ENCODE results near the gene GRWD1.

DNA sequence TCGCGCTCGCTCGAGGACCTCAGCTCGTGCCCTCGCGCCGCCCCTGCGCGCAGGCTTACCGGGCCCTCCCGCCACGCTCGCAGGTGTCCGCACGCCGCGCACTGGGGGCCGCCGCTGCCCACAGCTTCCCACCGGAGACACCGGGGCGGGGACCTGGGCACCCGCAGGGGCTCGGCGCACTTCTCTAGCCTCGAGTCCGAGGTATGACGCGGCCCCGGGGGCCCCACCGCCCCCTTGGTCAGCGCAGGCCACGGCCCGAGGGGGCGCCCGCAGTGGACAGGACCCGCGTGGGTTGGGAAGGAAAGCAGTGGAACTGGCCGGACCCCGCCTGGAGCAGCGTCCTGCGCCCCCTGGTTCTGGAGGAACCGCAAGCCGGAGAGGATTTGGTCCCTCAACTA, 2.1 kb upstream of the GRWD1 start:
- TF ChIP-seq, protein P1, sequence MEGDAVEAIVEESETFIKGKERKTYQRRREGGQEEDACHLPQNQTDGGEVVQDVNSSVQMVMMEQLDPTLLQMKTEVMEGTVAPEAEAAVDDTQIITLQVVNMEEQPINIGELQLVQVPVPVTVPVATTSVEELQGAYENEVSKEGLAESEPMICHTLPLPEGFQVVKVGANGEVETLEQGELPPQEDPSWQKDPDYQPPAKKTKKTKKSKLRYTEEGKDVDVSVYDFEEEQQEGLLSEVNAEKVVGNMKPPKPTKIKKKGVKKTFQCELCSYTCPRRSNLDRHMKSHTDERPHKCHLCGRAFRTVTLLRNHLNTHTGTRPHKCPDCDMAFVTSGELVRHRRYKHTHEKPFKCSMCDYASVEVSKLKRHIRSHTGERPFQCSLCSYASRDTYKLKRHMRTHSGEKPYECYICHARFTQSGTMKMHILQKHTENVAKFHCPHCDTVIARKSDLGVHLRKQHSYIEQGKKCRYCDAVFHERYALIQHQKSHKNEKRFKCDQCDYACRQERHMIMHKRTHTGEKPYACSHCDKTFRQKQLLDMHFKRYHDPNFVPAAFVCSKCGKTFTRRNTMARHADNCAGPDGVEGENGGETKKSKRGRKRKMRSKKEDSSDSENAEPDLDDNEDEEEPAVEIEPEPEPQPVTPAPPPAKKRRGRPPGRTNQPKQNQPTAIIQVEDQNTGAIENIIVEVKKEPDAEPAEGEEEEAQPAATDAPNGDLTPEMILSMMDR (IDR thresholded peaks at IDR 0.05; ENCODE audit: insufficient read depth, low read depth, low read length), result no peak
- TF ChIP-seq EZH2 (IDR thresholded peaks at IDR 0.05; ENCODE audit: insufficient read depth, low read length), result peak; percentile 97

Data from astrocyte (in vitro differentiated cells and primary cell).